Lower lobe of right lung (tissue), 2 donors: Measurements from ENCODE around the gene FILIP1L. TPM values are rescaled to one million over a fixed set of nuclear protein-coding genes. Genes with fewer than 3 reads are reported as not detected.

Source experiments
- ATAC-seq, 2 donors: fragments of 200-7000 bp; cut with Tn5 transposase; one replicate each; pipeline ENCODE4 v1.9.1; 2020 to 2022; ENCODE audit warnings: mild to moderate bottlenecking in 2 of 2, moderate library complexity in 2 of 2
- DNase-seq: peaks from one replicate; pipeline ENCODE4 v3.0.0-alpha.2; 2020
- H3K27ac ChIP-seq: fragments of 200-600 bp; one replicate; pipeline ENCODE4 v1.8.0; 2022
- H3K27me3 ChIP-seq: fragments of 200-600 bp; one replicate; pipeline ENCODE4 v1.8.0; 2022; ENCODE audit warnings: low read depth
- H3K36me3 ChIP-seq: fragments of 200-600 bp; one replicate; pipeline ENCODE4 v1.8.0; 2022; ENCODE audit warnings: mild to moderate bottlenecking
- H3K4me1 ChIP-seq: fragments of 200-600 bp; one replicate; pipeline ENCODE4 v1.8.0; 2022
- H3K4me3 ChIP-seq: fragments of 200-600 bp; one replicate; pipeline ENCODE4 v1.8.0; 2022; ENCODE audit warnings: mild to moderate bottlenecking
- H3K9me3 ChIP-seq: fragments of 200-600 bp; one replicate; pipeline ENCODE4 v1.8.0; 2022
- CTCF ChIP-seq: fragments of 200-600 bp; IDR thresholded peaks from one replicate; pipeline ENCODE4 v1.8.0; 2022; ENCODE audit warnings: antibody characterized with exemption, mild to moderate bottlenecking
- intact Hi-C: fragments of 100-400 bp; cut with DNase I; formaldehyde crosslinking; loops from one replicate; pipeline ENCODE4 v1.11.0; 2022
- total RNA-seq: library from RNA; stranded (reverse); fragmentation: NEBNext Ultra II Directional; extraction: Animal tissue kit (Norgen Biotek cat#: 25700); gene quantifications from one replicate; pipeline ENCODE4 v1.2.1, GENCODE V29; 2021
- donor health status: DM: no; HTN: yes; CAD: no; lungs with severe emphysema.

Gene FILIP1L
- total RNA-seq, 1 donor from 2014 or later, result 25.0 TPM

- H3K36me3 ChIP-seq, result no peaks in the 10 kb centered on the region
- no peak for DNase-seq
- peaks cover 3% of the 10 kb centered on the region for H3K4me1 ChIP-seq
- H3K27ac ChIP-seq, result no peak overlapping the region
- no peak overlapping the region for H3K4me3 ChIP-seq
- intact Hi-C loops, result no loop called here
- no peaks in the 10 kb centered on the region for H3K27me3 ChIP-seq
- no peak for TF ChIP-seq CTCF
- peak in 1 of 2 donors; percentile 41 for ATAC-seq
- no peaks in the 10 kb centered on the region for H3K9me3 ChIP-seq
Observed at GRCh38 chr3:99965077-99965476, 149.2 kb downstream of the FILIP1L start.

GRCh38 chr3:99962703-99963102, 151.6 kb downstream of the FILIP1L start:
- Histone ChIP-seq H3K9me3 (no peaks in the 10 kb centered on the region), H3K36me3 (no peaks in the 10 kb centered on the region), H3K27me3 (no peaks in the 10 kb centered on the region), H3K4me3 (no peak overlapping the region), H3K27ac (no peak overlapping the region), H3K4me1 (peaks cover 3% of the 10 kb centered on the region)
- DNase-seq (no peak), ATAC-seq (no peak)
- intact Hi-C loops, result no loop called here
- no peak for TF ChIP-seq CTCF

- intact Hi-C loops, result no loop called here
- Histone ChIP-seq H3K9me3 (no peaks in the 10 kb centered on the region), H3K4me1 (peaks cover 7% of the 10 kb centered on the region), H3K27me3 (no peaks in the 10 kb centered on the region), H3K36me3 (no peaks in the 10 kb centered on the region), H3K4me3 (no peak overlapping the region), H3K27ac (no peak overlapping the region)
- DNase-seq (no peak), ATAC-seq (no peak)
- no peak for TF ChIP-seq CTCF
Observed at GRCh38 chr3:99961756-99962515, 152.4 kb downstream of the FILIP1L start.

- Histone ChIP-seq H3K27me3 (no peaks in the 10 kb centered on the region), H3K27ac (no peak overlapping the region), H3K36me3 (no peaks in the 10 kb centered on the region), H3K4me1 (peaks cover 9% of the 10 kb centered on the region), H3K9me3 (no peaks in the 10 kb centered on the region), H3K4me3 (no peak overlapping the region)
- no peak for TF ChIP-seq CTCF
- peak in 1 of 2 donors; percentile 47 for ATAC-seq
- intact Hi-C loops, result no loop called here
- DNase-seq, result no peak
Observed at GRCh38 chr3:99960941-99961340, 153.4 kb downstream of the FILIP1L start.

GRCh38 chr3:99960123-99960878, 154.0 kb downstream of the FILIP1L start:
- no peaks in the 10 kb centered on the region for H3K27me3 ChIP-seq
- H3K4me3 ChIP-seq, result no peak overlapping the region
- peak in 1 of 2 donors; percentile 31 for ATAC-seq
- H3K36me3 ChIP-seq, result no peaks in the 10 kb centered on the region
- H3K4me1 ChIP-seq, result peaks cover 15% of the 10 kb centered on the region
- intact Hi-C loops, result no loop called here
- no peak overlapping the region for H3K27ac ChIP-seq
- H3K9me3 ChIP-seq, result no peaks in the 10 kb centered on the region
- TF ChIP-seq CTCF, result no peak
- DNase-seq, result no peak
